CD1c-positive myeloid dendritic cell (primary cell): ENCODE results near the gene MPST.

Experiments used
- DNase-seq: peaks from one replicate; pipeline ENCODE4 v3.0.0-alpha.2; 2016; ENCODE audit errors: extremely low spot score

The MPST gene

DNA sequence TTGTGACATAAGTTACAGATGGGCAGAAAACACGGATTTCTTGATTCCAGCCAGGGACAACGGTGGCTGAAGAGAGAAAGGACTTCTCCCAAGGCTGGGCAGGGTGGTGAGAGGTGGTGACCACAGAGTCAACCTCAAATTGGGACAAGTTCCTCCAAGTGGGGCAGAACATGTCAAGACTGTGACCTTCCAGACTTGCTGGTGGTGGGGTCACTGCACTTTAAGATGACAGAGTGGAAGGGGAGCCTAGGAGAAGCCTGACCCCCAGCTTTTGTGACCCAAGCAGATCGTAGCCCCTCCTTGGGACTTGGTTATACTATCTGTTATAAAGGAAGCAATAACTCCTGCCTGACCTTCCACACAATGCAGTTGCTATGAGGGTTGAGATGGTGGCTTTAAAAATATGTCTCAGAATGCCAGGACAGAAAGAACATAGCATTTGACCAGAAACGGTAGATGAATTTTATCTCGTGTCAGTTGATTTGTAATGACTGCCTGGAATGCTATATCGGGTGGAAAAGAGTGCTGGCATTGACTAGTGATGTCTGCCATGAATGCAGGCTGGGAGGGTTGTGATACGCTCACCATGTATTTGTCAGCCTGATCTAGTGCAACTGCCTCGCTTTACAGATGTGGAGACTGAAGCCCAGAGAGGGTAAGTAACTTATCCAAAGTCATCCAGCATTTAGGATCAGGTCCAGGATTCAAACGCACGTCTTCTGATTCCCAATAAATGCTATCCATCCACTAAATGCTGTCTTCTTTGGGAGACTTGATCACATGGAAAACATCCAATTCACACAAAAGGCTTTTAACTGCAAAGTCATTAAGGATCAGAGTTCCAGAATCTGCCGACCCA is 18.6 kb upstream of the MPST start:
- DNase-seq, result no peak

DNA sequence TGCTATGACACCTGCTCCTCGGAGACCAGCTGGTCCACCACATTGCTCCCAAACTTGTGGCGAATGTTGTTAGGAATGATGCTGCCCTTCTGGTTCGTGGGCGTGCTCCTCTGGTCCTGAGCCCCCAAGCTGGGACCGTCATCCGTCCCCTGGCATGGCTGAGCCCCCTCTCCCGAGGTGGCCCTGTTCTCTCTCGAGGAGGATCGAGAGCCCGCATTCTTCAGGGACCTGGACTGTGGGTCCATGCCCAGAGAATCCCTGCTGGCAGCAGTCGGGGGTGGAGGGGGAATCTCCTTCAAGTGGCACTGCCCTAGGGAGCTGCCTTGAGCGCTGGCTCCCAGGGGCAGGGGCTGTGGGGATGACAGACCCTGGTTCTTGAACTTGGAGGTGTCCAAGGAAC is 17.7 kb upstream of the MPST start:
- no peak for DNase-seq

GRCh38 chr22:37002633-37003032 is 16.9 kb upstream of the MPST start:
- DNase-seq, result no peak

GRCh38 chr22:37007651-37008050 is 11.9 kb upstream of the MPST start:
- no peak for DNase-seq

DNA sequence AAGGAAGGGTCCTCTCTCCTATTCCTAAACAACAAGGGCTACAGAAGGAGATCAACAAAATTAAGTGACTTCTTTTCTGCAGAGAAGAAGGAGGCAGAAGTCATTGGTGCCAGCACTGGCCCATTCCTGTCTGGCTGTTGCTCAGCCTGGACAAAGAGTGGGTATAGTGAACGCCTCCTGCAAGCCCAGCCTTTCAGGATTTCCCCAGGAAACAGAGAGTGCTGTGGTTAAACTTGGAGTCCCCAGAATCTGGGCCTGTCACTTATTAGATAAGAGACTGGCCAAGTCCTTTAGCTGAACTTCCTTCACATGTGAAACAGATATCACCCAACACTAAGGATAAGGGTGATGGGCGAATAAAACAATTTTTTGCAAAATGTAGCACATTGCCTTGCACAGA is 11.2 kb upstream of the MPST start:
- no peak for DNase-seq

DNA sequence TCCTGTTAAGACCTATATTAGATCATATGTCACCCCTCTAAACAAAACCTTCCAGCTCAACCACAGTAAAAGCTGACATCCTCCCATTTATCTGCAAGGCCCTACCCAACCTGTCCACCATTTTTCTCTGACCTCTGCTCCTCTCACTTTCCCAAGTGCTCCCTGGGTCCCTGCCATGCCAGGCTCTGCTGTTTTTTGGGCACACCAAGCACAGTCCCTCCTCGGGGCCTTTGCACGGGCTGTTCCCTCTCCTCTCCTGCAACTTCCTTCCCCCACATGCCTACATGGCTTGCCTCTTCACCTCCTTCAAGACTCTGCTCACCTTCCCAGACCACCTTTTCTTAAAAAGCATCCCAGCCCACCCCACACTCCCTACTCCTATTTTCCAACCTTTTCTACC is 10.1 kb upstream of the MPST start:
- DNase-seq, result no peak

DNA sequence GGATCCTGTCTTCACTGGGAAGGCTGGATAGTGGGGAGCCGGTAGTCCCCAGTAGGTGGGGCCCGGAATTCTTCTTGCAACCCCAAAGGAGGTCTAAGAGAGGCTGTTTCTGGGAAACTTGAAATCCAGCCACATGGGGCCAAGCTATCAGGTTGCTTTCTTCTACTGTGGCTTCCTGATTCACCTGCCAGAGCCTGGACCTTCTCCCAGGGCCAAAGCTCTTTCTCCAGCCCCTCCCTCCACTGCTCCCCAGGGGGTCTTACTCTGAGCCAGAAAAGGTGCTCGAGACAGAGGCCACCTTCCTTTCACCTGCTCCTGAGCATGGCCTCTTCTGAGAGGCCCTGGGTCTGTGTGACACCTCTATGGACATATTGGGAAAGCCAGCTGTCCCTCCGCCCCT is 9.4 kb upstream of the MPST start:
- no peak for DNase-seq

DNA sequence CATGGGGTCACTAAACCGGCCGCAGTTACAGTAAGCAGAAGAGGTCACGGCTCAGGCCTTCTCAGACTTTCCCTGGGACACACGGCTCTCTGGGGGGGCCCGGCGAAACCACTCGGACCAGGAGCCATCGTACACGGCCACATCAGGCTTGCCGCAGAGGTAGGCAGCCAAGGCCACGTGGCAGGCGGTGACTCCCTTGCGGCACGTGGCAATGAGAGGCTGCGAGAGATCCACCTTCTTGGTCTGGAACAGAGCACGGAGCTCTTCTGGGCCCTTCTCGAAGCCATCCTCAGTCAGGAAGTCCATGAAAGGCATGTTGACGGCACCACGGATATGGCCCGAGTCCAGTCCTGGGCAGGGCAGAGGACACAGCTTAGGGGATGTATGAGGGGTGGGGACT is 8.6 kb upstream of the MPST start:
- DNase-seq, result no peak

DNA sequence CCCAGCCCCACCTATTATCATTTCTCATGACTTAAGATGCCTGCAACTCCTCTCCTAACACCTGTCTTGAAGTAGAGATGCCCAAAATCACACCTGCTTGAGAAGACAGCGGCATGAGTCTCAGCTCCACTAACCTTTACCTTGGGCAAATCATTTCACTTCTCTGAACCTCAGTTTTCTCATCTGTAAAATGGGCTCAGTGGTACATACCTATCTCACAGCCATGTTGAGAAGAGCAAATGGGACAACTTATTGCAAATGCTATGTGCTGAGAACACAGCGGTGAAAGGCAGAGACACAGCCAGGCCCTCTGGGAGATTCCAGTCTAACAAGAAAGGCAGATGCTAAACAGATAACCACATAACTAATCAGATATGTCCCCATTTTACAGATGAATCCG is 8.1 kb upstream of the MPST start:
- DNase-seq, result no peak

DNA sequence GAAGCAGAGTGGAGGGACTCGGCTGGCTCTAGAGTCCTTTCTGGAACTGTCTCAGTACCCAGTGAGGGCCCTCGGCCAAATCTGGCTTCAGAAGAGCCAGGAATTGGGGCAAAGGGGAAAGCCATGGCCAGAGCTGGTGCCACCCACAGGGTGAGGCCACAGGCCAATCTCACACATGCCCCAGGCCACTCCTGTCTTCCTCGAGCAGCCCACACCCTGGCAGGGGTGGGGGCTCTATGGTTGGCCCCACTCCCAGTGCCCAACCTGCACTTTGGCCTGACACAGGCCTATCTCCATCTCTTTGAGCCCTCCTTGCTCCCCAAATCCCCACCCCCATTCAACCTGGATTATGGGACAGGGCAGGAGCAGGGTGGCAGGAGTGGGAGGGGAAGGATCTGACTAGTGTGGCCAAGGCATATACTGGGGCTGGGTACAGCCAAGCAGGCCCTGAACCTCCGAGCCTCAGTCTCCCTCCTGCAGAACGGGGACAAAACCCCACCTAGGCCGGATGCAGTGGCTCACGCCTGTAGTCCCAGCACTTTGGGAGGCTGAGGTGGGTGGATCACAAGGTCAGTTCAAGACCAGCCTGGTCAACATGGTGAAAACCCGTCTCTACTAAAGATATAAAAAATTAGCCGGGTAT is 7.2 kb upstream of the MPST start:
- DNase-seq, result no peak

- DNase-seq, result no peak
Measured at GRCh38 chr22:37012956-37013355, 6.6 kb upstream of the MPST start.

DNA sequence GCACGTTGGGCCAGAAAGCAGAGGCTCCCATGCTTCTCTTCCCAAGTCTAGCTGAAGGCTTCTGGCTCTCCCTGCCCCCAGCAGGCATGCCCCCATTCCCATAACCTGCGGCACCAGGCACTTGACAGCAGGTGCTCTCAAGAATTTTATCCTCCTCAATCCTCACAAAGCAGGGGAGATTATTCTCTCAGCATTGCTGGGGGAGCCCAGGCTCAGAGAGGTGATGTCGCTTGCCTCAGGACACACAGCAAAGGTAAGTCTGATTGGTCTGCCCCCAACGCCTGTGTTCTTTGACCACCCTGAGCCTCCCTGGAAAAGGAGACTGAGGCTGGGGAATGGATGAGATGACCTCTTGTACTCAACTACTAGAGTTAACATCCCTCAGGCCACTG is 5.1 kb upstream of the MPST start:
- DNase-seq, result no peak

GRCh38 chr22:37014835-37015586 is 4.5 kb upstream of the MPST start:
- no peak for DNase-seq

DNA sequence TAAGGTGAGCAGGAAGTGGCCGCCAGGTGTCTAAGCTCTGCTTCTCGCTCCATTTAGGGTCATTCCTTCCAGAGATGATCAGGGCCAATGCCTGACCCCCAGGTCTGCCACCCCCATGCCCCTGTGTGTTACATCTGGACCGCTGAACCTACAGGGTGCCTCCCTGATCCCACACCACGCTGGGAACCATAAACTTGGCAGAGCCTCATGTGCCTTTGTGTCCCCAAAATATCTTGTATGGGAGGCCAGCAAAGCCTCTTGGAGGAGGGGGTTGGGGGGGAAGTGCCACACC is 4.0 kb upstream of the MPST start:
- DNase-seq, result no peak

GRCh38 chr22:37016134-37016910 is 3.2 kb upstream of the MPST start:
- no peak for DNase-seq

DNA sequence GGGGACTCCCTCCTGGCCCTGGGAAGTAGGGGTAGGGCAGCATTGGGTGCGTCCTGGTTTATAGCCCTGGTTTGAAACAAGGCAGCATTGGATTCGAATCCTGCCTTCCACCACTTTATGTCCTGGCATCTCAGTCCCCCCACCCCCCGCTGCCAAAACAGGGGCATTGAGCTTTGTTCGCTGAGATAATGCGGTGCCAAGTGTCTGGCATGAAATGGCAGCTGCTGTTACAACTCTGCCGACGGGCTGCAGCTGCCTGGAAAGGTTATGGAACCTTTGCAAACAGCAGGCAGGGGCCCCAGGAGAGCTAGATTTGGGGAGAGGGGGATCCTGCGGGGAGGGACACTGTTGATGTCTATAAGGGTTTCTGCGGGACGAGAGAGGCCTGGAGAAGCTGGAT is 2.2 kb upstream of the MPST start:
- DNase-seq, result no peak

GRCh38 chr22:37018086-37018814 is 1.3 kb upstream of the MPST start:
- DNase-seq, result no peak

DNA sequence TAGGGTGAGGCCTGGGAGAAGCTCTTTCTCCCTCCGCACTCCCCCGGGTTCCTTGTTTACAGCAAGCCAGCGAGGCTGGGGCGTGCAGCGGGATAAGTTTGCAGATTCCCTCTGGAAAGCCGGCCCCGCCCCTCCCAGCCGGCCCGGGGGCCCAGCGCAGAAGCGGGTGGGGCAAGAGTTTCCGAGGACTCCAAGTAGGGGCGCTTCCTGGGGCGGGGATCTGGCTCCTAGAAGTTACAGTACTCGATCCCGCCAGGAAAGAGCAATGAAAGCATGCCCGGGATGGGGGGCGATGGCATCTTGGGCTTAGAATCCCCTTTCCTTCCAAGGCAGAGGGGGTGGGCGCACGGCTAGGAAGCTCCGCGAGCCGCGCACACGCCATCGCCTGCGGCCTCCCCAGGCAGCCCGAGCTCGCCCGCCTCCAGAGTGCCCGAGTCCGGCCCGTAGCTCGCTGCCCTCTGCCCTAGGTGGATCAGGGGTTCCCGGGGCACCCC is 680 bp upstream of the MPST start:
- DNase-seq, result peak; percentile 15

GRCh38 chr22:37020192-37020479 is 594 bp downstream of the MPST start:
- peak; percentile 13 for DNase-seq

DNA sequence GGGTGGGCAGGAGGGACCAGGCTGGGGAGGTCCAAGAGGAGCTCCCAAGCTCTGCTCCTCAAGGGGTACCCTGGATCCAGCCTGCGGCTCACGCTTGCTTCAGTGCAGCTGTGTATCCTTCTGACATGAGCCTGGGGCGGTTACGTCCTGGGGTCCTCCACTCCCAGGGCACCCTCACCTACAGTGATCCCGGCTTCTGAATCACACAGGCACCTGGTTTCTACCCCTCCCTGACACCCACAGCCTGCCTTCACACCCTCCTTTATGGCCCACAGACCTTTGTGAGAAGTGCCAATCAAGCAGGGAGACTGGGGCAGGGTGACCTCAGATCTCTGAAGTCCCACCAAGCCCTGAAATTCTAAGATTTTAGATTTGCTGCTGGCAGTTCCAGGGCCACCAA is 1.5 kb downstream of the MPST start:
- DNase-seq, result no peak

DNA sequence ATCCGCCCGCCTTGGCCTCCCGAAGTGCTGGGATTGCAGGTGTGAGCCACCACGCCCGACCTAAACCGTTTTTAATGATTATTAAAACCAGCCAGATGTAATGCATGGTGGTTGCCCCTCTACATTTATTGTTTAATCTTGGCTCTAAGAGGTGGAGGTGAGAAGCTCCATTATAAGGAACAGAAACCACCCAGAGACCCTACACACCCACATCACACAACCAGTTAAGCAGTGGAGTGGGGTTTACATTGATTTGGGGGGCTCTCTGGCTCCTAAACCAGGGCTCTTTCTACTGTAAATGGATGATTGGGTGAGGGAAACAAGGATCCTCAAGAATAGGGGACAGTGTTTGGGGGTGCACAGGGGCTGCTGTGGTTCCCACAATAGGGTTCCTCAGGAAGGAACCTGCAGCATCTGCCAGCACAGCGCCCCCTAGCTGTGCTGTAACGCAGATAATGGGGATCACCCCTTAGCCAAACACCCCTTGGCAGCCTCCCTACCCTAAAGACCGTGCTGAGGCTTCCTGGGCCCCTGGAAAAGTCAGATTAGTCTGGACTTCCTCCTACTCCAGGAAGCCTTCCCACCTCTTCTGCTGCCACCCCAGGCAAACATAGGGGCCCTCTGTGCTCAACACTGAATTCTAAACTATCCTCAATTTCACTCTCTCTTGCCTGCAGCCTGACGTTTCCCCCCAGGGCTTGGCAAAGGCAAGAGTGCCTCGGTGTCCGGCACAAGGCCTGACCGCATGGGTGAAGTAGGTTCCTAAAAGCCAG is 2.4 kb downstream of the MPST start:
- peak; percentile 71 for DNase-seq
